Upper lobe of left lung (tissue), 6 donors: ENCODE results near the gene PRRC2B. TPM values are rescaled to one million over a fixed set of nuclear protein-coding genes. Genes with fewer than 3 reads are reported as not detected.

Experiments used
- ATAC-seq, 2 donors: fragments of 200-7000 bp; cut with Tn5 transposase; one replicate each; pipeline ENCODE4 v1.9.1; 2022; ENCODE audit warnings: mild to moderate bottlenecking in 2 of 2, moderate library complexity in 2 of 2; ENCODE audit not compliant: low FRiP score in 2 of 2
- DNase-seq, 2 donors: peaks; one replicate each; pipeline ENCODE4 v3.0.0-alpha.2; 2019 to 2020
- H3K27ac ChIP-seq, 4 donors: fragments of 200-600 bp; sonication (generic); one replicate each; pipeline ENCODE4 v1.5.1; 2016 to 2019
- H3K27me3 ChIP-seq, 4 donors: fragments of 200-600 bp; sonication (generic); one replicate each; pipeline ENCODE4 v1.5.1; 2017 to 2019
- H3K36me3 ChIP-seq, 4 donors: fragments of 200-600 bp; sonication (generic); one replicate each; pipeline ENCODE4 v1.5.1; 2016 to 2019
- H3K4me1 ChIP-seq, 4 donors: fragments of 200-600 bp; sonication (generic); one replicate each; pipeline ENCODE4 v1.5.1; 2018 to 2019
- H3K4me3 ChIP-seq, 4 donors: fragments of 200-600 bp; sonication (generic); one replicate each; pipeline ENCODE4 v1.5.1; 2017 to 2019; ENCODE audit warnings: mild to moderate bottlenecking in 2 of 4, moderate library complexity in 1 of 4
- H3K9me3 ChIP-seq, 4 donors: fragments of 200-600 bp; sonication (generic); one replicate each; pipeline ENCODE4 v1.5.1; 2018 to 2019
- CTCF ChIP-seq, 6 experiments: fragments of 450-650 bp in 4 of 6; fragments of 200-600 bp in 2 of 6; sonication (generic) in 2 of 6; IDR thresholded peaks; one replicate each; pipeline ENCODE4 v1.5.1; 2016 to 2019; ENCODE audit warnings: antibody characterized with exemption in 6 of 6
- EP300 ChIP-seq, 4 donors: sonication (generic); formaldehyde crosslinking; IDR thresholded peaks; one replicate each; pipeline ENCODE4 v1.5.1; 2017; ENCODE audit warnings: antibody characterized with exemption in 4 of 4, control low read depth in 2 of 4
- POLR2A ChIP-seq, 4 donors: fragments of 450-650 bp; IDR thresholded peaks; one replicate each; pipeline ENCODE4 v1.5.1; 2016 to 2017; ENCODE audit warnings: antibody characterized with exemption in 4 of 4, mild to moderate bottlenecking in 2 of 4
- POLR2AphosphoS5 ChIP-seq, 2 donors: sonication (generic); formaldehyde crosslinking; IDR thresholded peaks; one replicate each; pipeline ENCODE4 v1.5.1; 2017; ENCODE audit warnings: antibody characterized with exemption in 2 of 2
- WGBS, 2 donors: methylation state at CpG; one replicate each; pipeline ENCODE4 v1.1.5; 2017 to 2018; 5-methylcytosine and 5-hydroxymethylcytosine counted together
- total RNA-seq, 6 donors: library from RNA; depleted of rRNA in 4 of 6; stranded (reverse); fragments of >200 nt in 4 of 6; gene quantifications; one replicate each; pipeline versions ENCODE4 v1.1.0 to v1.2.1, GENCODE V29; 2016 to 2021
- donor health status: DM: no; HTN: no; CAD: no; lungs with moderate emphysema.
- donor health status: DM: no; HTN: yes; CAD: no; lungs with severe emphysema.

Gene PRRC2B
- total RNA-seq, 6 donors from 2014 or later = 114 to 348 (median 186) TPM

GRCh38 chr9:131423171-131423581 is 29.3 kb downstream of the PRRC2B start:
- Histone ChIP-seq H3K4me3 (no peak overlapping the region), H3K27ac (peak overlapping the region in 3 of 4 donors; percentile 37 to 84 (median 47)), H3K36me3 (peaks cover 0 to under 1% (median 0%) of the 10 kb centered on the region in 4 donors), H3K9me3 (no peaks in the 10 kb centered on the region), H3K4me1 (peaks cover 50 to 70% (median 54%) of the 10 kb centered on the region in 4 donors), H3K27me3 (no peaks in the 10 kb centered on the region)
- 33 to 52% methylated on average over 13 to 14 of the region's 14 CpGs for WGBS, 2 donors
- DNase-seq (peak; percentile 64 to 85), ATAC-seq (peak; percentile 75 to 88)
- TF ChIP-seq CTCF (IDR thresholded peaks at IDR 0.05) = no peak
- TF ChIP-seq POLR2AphosphoS5 (IDR thresholded peaks at IDR 0.05) = peak in 1 of 2 donors; percentile 35

GRCh38 chr9:131426545-131426944 is 32.7 kb downstream of the PRRC2B start:
- H3K9me3 ChIP-seq = no peaks in the 10 kb centered on the region
- no peak for TF ChIP-seq CTCF (IDR thresholded peaks at IDR 0.05)
- no peak for TF ChIP-seq POLR2AphosphoS5 (IDR thresholded peaks at IDR 0.05)
- TF ChIP-seq EP300 (IDR thresholded peaks at IDR 0.05) = no peak
- TF ChIP-seq POLR2A (IDR thresholded peaks at IDR 0.05) = no peak
- ATAC-seq (no peak), DNase-seq (no peak)
- no peaks in the 10 kb centered on the region for H3K27me3 ChIP-seq
- 100% methylated on average over 3 of the region's 3 CpGs; no CpG with 5 or more reads in 1 of the 2 donors for WGBS, 2 donors
- H3K27ac ChIP-seq = no peak overlapping the region
- H3K4me1 ChIP-seq = peaks cover 31 to 57% (median 36%) of the 10 kb centered on the region in 4 donors
- no peak overlapping the region for H3K4me3 ChIP-seq
- H3K36me3 ChIP-seq = peaks cover 0 to 6% (median 0%) of the 10 kb centered on the region in 4 donors

- peak overlapping the region in 1 of 4 donors; percentile 16 for H3K27ac ChIP-seq
- H3K4me3 ChIP-seq = no peak overlapping the region
- H3K27me3 ChIP-seq = no peaks in the 10 kb centered on the region
- TF ChIP-seq CTCF (IDR thresholded peaks at IDR 0.05) (no peak), POLR2AphosphoS5 (IDR thresholded peaks at IDR 0.05) (no peak), POLR2A (IDR thresholded peaks at IDR 0.05) (no peak), EP300 (IDR thresholded peaks at IDR 0.05) (no peak)
- DNase-seq (no peak), ATAC-seq (no peak)
- H3K36me3 ChIP-seq = peaks cover 0 to 31% (median 25%) of the 10 kb centered on the region in 4 donors
- H3K9me3 ChIP-seq = no peaks in the 10 kb centered on the region
- WGBS, 2 donors = 76 to 77% methylated on average over 10 of the region's 10 CpGs
- H3K4me1 ChIP-seq = peaks cover 6 to 39% (median 11%) of the 10 kb centered on the region in 4 donors
These were observed 35.5 kb downstream of the PRRC2B start for GRCh38 chr9:131429121-131430012.

GRCh38 chr9:131432050-131432449 is 38.2 kb downstream of the PRRC2B start:
- ATAC-seq (no peak), DNase-seq (no peak)
- 86 to 94% methylated on average over 4 of the region's 4 CpGs for WGBS, 2 donors
- Histone ChIP-seq H3K27ac (peak overlapping the region in 1 of 4 donors; percentile 5), H3K9me3 (no peaks in the 10 kb centered on the region), H3K4me3 (no peak overlapping the region), H3K27me3 (no peaks in the 10 kb centered on the region), H3K36me3 (peaks cover 9 to 55% (median 48%) of the 10 kb centered on the region in 4 donors), H3K4me1 (peaks cover 6 to 31% (median 11%) of the 10 kb centered on the region in 4 donors)
- no peak for TF ChIP-seq CTCF (IDR thresholded peaks at IDR 0.05)
- no peak for TF ChIP-seq POLR2AphosphoS5 (IDR thresholded peaks at IDR 0.05)
- no peak for TF ChIP-seq EP300 (IDR thresholded peaks at IDR 0.05)
- no peak for TF ChIP-seq POLR2A (IDR thresholded peaks at IDR 0.05)
